K562 (cell line): ENCODE results near the gene CDHR2. TPM values are rescaled to one million over a fixed set of nuclear protein-coding genes. Genes with fewer than 3 reads are reported as not detected.

Experiments
- ATAC-seq: fragments of 200-7000 bp; cut with Tn5 transposase; 3 replicates; pipeline ENCODE4 v1.9.1; 2020; ENCODE audit warnings: moderate library complexity
- BruUV-seq: library from RNA; stranded (reverse); fragments of 400-500 nt; replicated peaks from 2 replicates; lab custom pipeline; 2021; lab: Mats Ljungman, UMichigan
- CTCF ChIA-PET: fragments of 300-600 bp; formaldehyde crosslinking; extraction: SDS; loops from one replicate; lab custom pipeline; 2021; ENCODE audit warnings: low intra/inter-chr PET ratio; lab: Yijun Ruan, JAX
- POLR2A ChIA-PET: fragments of 300-600, 350-650 bp; sonication (Branson Sonifier 250); formaldehyde crosslinking; extraction: SDS; loops from one replicate; lab custom pipeline; 2021; ENCODE audit warnings: antibody characterized with exemption, inconsistent platforms; lab: Yijun Ruan, JAX
- DNase-seq, 4 experiments: peaks; one replicate each; pipeline versions ENCODE4 v3.0.0 to v3.0.0-alpha.2; 2011 to 2018; ENCODE audit warnings: low spot score in 3 of 4, mixed read lengths in 3 of 4; ENCODE audit errors: extremely low read depth in 1 of 4
- FAIRE-seq: peaks from 2 replicates; lab custom pipeline; 2011; peaks lifted over from hg19 to GRCh38; lab: Jason Lieb, UNC
- H2AFZ ChIP-seq: 2 replicates; pipeline ENCODE4 v1.6.0; 2011; ENCODE audit warnings: low read depth, low read length, control low read depth, inconsistent platforms
- H3K27ac ChIP-seq: fragments of 200-600 bp; 3 replicates; pipeline ENCODE4 v1.8.0; 2011; ENCODE audit warnings: low read depth, mild to moderate bottlenecking, control low read depth, inconsistent platforms, low read length, moderate library complexity, mixed read lengths; ENCODE audit errors: extremely low read depth
- H3K27me3 ChIP-seq, 2 experiments: fragments of 300-600 bp in 1 of 2; 2 replicates in 1 of 2; 3 replicates in 1 of 2; pipeline versions ENCODE4 v1.6.0 to v1.8.0; 2011; ENCODE audit warnings: inconsistent platforms in 2 of 2, low read length in 2 of 2, mild to moderate bottlenecking in 1 of 2, mixed read lengths in 1 of 2, moderate library complexity in 1 of 2; ENCODE audit not compliant: control insufficient read depth in 2 of 2, insufficient read depth in 2 of 2
- H3K36me3 ChIP-seq: fragments of 300-600 bp; 3 replicates; pipeline ENCODE4 v1.8.0; 2011; ENCODE audit warnings: mild to moderate bottlenecking, low read length, inconsistent platforms; ENCODE audit not compliant: control insufficient read depth, insufficient read depth
- H3K4me1 ChIP-seq, 2 experiments: fragments of 200-600 bp in 1 of 2; replicated peaks in 1 of 2; 2 replicates in 1 of 2; 3 replicates in 1 of 2; pipeline versions ENCODE4 v1.5.1 to v1.8.0; 2011; ENCODE audit warnings: inconsistent platforms in 2 of 2, low read length in 2 of 2, mild to moderate bottlenecking in 1 of 2, mixed read lengths in 1 of 2, moderate library complexity in 1 of 2; ENCODE audit not compliant: control insufficient read depth in 2 of 2, insufficient read depth in 2 of 2
- H3K4me2 ChIP-seq: 2 replicates; pipeline ENCODE4 v1.6.1; 2011; ENCODE audit warnings: low read length, control low read depth, inconsistent platforms, mixed read lengths; ENCODE audit not compliant: insufficient read depth
- H3K4me3 ChIP-seq: fragments of 200-600 bp; sonication (generic), shearing (Covaris generic); 2 replicates; pipeline ENCODE4 v1.5.1; 2016; ENCODE audit warnings: control low read depth, inconsistent platforms
- H3K79me2 ChIP-seq: fragments of 200-600 bp; 3 replicates; pipeline ENCODE4 v1.8.0; 2011; ENCODE audit warnings: low read length, inconsistent platforms; ENCODE audit not compliant: control insufficient read depth, insufficient read depth
- H3K9ac ChIP-seq, 2 experiments: 2 replicates each; pipeline versions ENCODE4 v1.6.0 to v1.6.1; 2011; ENCODE audit warnings: low read depth in 2 of 2, low read length in 2 of 2, control low read depth in 1 of 2, inconsistent platforms in 1 of 2, mild to moderate bottlenecking in 1 of 2, mixed read lengths in 1 of 2; ENCODE audit not compliant: insufficient read depth in 1 of 2
- H3K9me1 ChIP-seq: one replicate; pipeline ENCODE4 v1.6.0; 2011; ENCODE audit warnings: inconsistent platforms, mild to moderate bottlenecking, low read length, moderate library complexity; ENCODE audit not compliant: control insufficient read depth, insufficient read depth
- H3K9me3 ChIP-seq: replicated peaks from 2 replicates; pipeline ENCODE4 v1.5.1; 2011; ENCODE audit warnings: low read depth, low read length, inconsistent platforms; ENCODE audit not compliant: control insufficient read depth, insufficient read depth
- H4K20me1 ChIP-seq: replicated peaks from 2 replicates; pipeline ENCODE4 v1.6.1; 2011; ENCODE audit warnings: low read length, inconsistent platforms, mixed read lengths; ENCODE audit not compliant: control insufficient read depth, insufficient read depth
- GTF2E2 ChIP-seq: fragments of 200-800 bp; sonication (Bioruptor generic); IDR thresholded peaks from 2 replicates; pipeline ENCODE4 v1.6.1; 2016; ENCODE audit warnings: missing genetic modification characterization, missing compliant biosample characterization
- HNRNPL ChIP-seq: fragments of 200-400 bp; formaldehyde crosslinking; IDR thresholded peaks from 2 replicates; pipeline ENCODE4 v1.6.1; 2017; ENCODE audit warnings: low read depth, mild to moderate bottlenecking, low read length
- LCOR ChIP-seq: sonication (generic); formaldehyde crosslinking; IDR thresholded peaks from 2 replicates; pipeline ENCODE4 v1.8.0; 2022; ENCODE audit warnings: mild to moderate bottlenecking, missing genetic modification reagents
- TAL1 ChIP-seq: fragments of 450-650 bp; IDR thresholded peaks from 2 replicates; pipeline ENCODE4 v1.6.1; 2016; ENCODE audit warnings: mild to moderate bottlenecking
- YBX1 ChIP-seq: fragments of 450-650 bp; IDR thresholded peaks from 2 replicates; pipeline ENCODE4 v1.7.1; 2016; ENCODE audit warnings: mild to moderate bottlenecking
- WGBS: fragments of 100-300 bp; shearing (Covaris generic); methylation state at CpG from one replicate; pipeline ENCODE4 v1.1.6; 2016; ENCODE audit warnings: low coverage, mixed read lengths; ENCODE audit not compliant: insufficient coverage; ENCODE audit errors: missing lambda C conversion rate; 5-methylcytosine and 5-hydroxymethylcytosine counted together
- in situ Hi-C: fragments of 300-500 bp; cut with MboI; formaldehyde crosslinking; loops from 4 replicates; pipeline ENCODE4 v1.15.0; 2018; ENCODE audit warnings: inconsistent platforms, mixed read lengths
- intact Hi-C: fragments of 100-400 bp; cut with micrococcal nuclease; formaldehyde crosslinking; loops from 2 replicates; pipeline ENCODE4 v1.14.2; 2022
- polyA plus RNA-seq, 8 experiments: library from polyadenylated mRNA; depleted of rRNA in 4 of 8; stranded (reverse) in 5 of 8; unstranded in 3 of 8; fragments of >200 nt; fragmentation: Nextera tagmentation in 2 of 8; fragmentation: Illumina TruSeq in 1 of 8; extraction: Ambion mirVana in 2 of 8; extraction: Trizol in 1 of 8; gene quantifications; 2 replicates each; pipeline versions ENCODE4 v1.2.1 to v1.2.3, GENCODE V29; 2011 to 2014; ENCODE audit warnings: inconsistent platforms in 1 of 8, missing spikeins in 1 of 8
- total RNA-seq, 7 experiments: library from RNA; depleted of rRNA in 6 of 7; stranded (reverse); fragments of >200 nt in 6 of 7; fragmentation: Illumina TruSeq in 2 of 7; extraction: Trizol in 2 of 7; gene quantifications; 2 replicates each; pipeline versions ENCODE4 v1.2.1 to v1.2.3, GENCODE V29; 2011 to 2021; ENCODE audit warnings: low replicate concordance in 1 of 7
- TF ChIP-seq, protein P1 (sequence below), 2 experiments: IDR thresholded peaks in 1 of 2; conservative IDR thresholded peaks in 1 of 2; 2 replicates each; pipeline ENCODE4 v1.6.1; 2016; ENCODE audit warnings: low read depth in 2 of 2, mild to moderate bottlenecking in 1 of 2, missing compliant biosample characterization in 1 of 2, missing genetic modification characterization in 1 of 2, moderate library complexity in 1 of 2

CDHR2 gene
- total and polyA plus RNA-seq, 9 of the 15 experiments (the other 6 are each of a cell fraction or from before 2014, with no cell fraction given), result 0.01 to 0.62 (median 0.09) TPM; not detected in 2

DNA sequence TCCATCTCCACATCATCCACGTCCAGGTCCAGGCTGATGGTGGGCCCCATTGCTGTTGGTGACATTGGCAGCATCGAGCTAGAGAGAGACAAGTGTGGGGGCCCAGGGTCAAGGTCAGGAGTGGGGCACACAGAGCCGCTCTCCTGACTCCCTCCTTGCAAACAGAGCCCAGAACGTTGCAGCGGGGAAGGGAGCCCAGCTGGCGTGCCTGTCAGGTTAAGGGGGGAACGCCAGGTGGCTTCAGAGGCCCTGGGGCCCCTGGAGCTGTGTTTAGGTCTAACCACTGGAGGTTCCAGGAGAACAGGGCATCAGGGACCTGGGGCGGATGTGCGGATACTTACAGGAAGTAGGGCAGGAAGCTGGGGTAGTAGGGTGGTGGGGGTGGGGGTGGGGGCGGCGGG is 19.4 kb upstream of the CDHR2 start:
- 92% methylated on average over 9 of the region's 11 CpGs for WGBS
- H3K9me3 ChIP-seq, result no peaks in the 10 kb centered on the region
- no peaks in the 10 kb centered on the region for H3K27me3 ChIP-seq
- no peak overlapping the region for H3K27ac ChIP-seq
- TF ChIP-seq TAL1 (no peak), HNRNPL (no peak), YBX1 (no peak), LCOR (CRISPR knock-in tag) (no peak), GTF2E2 (tag) (no peak)
- TF ChIP-seq, protein P1, sequence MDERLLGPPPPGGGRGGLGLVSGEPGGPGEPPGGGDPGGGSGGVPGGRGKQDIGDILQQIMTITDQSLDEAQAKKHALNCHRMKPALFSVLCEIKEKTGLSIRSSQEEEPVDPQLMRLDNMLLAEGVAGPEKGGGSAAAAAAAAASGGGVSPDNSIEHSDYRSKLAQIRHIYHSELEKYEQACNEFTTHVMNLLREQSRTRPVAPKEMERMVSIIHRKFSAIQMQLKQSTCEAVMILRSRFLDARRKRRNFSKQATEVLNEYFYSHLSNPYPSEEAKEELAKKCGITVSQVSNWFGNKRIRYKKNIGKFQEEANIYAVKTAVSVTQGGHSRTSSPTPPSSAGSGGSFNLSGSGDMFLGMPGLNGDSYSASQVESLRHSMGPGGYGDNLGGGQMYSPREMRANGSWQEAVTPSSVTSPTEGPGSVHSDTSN (CRISPR knock-in tag; IDR thresholded peaks at IDR 0.05; ENCODE audit: low read depth), result no peak
- TF ChIP-seq, protein P1 (tag; conservative IDR thresholded peaks at IDR 0.05; ENCODE audit: low read depth), result no peak
- TF ChIP-seq, all 486 proteins: peak for 0
- Histone ChIP-seq H4K20me1 (peaks cover 21% of the 10 kb centered on the region; the same call in 1 of the 2 replicates), H3K4me3 (no peak overlapping the region), H3K36me3 (peaks cover 69% of the 10 kb centered on the region; the same call in 2 of the 3 replicates), H2AFZ (no peak overlapping the region), H3K4me2 (no peak overlapping the region), H3K9me1 (peaks cover 4% of the 10 kb centered on the region), H3K4me1 (peaks cover 18 to 51% of the 10 kb centered on the region in 2 experiments), H3K79me2 (peaks cover 23% of the 10 kb centered on the region), H3K9ac (no peak overlapping the region)
- in situ Hi-C loops (no loop called here), intact Hi-C loops (no loop called here)
- no TSS peak for BruUV-seq
- ATAC-seq, result no peak
- FAIRE-seq, result no peak
- DNase-seq, result no peak
- POLR2A ChIA-PET, result interaction anchor here (0.9 to 2.0 kb wide), 2 partner anchors 8 to 11 kb away, joined by 3 to 6 read pairs; partner anchors contain the start of gene RNF44
- CTCF ChIA-PET, result no interaction called here
